Fibroblast of villous mesenchyme (primary cell): ENCODE measurements around the gene RSRC1. TPM values are rescaled to one million over a fixed set of nuclear protein-coding genes. Genes with fewer than 3 reads are reported as not detected.

ENCODE experiments used
- DNase-seq: peaks from one replicate; pipeline ENCODE4 v3.0.0-alpha.2; 2010; ENCODE audit warnings: low read depth
- H3K4me3 ChIP-seq: 2 replicates; pipeline ENCODE4 v1.5.1; 2011; ENCODE audit warnings: low read depth, mild to moderate bottlenecking, low read length
- total RNA-seq: library from RNA; depleted of rRNA; stranded (reverse); fragments of >200 nt; gene quantifications from 2 replicates; pipeline ENCODE4 v1.2.3, GENCODE V29; 2012
- TF ChIP-seq, protein P1 (sequence below): IDR thresholded peaks from 2 replicates; pipeline ENCODE4 v1.5.1; 2012; ENCODE audit warnings: low read depth, mild to moderate bottlenecking, low read length; ENCODE audit not compliant: insufficient read depth

RSRC1 gene
- total RNA-seq, 1 donor = 43.6 TPM

DNA sequence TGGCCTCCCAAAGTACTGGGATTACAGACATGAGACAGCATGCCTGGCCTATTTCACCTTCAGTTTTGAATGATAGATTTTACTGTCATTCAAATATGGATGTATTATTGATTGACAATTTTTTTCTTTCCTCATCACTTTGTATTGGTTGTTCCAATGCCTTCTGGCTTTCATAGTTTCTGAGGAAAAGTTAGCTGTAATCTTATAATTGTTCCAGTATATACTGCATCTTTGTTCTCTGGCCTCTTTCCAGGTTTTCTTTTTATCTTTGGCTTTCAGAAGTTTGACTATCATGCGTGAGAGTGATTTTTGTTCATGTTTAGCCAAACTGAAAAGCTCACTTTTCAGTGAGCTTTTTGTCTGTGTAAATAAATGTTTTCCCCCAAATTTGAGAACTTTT, 157.1 kb downstream of the RSRC1 start:
- no peak overlapping the region for H3K4me3 ChIP-seq
- no peak for DNase-seq
- TF ChIP-seq, protein P1, sequence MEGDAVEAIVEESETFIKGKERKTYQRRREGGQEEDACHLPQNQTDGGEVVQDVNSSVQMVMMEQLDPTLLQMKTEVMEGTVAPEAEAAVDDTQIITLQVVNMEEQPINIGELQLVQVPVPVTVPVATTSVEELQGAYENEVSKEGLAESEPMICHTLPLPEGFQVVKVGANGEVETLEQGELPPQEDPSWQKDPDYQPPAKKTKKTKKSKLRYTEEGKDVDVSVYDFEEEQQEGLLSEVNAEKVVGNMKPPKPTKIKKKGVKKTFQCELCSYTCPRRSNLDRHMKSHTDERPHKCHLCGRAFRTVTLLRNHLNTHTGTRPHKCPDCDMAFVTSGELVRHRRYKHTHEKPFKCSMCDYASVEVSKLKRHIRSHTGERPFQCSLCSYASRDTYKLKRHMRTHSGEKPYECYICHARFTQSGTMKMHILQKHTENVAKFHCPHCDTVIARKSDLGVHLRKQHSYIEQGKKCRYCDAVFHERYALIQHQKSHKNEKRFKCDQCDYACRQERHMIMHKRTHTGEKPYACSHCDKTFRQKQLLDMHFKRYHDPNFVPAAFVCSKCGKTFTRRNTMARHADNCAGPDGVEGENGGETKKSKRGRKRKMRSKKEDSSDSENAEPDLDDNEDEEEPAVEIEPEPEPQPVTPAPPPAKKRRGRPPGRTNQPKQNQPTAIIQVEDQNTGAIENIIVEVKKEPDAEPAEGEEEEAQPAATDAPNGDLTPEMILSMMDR = no peak

DNA sequence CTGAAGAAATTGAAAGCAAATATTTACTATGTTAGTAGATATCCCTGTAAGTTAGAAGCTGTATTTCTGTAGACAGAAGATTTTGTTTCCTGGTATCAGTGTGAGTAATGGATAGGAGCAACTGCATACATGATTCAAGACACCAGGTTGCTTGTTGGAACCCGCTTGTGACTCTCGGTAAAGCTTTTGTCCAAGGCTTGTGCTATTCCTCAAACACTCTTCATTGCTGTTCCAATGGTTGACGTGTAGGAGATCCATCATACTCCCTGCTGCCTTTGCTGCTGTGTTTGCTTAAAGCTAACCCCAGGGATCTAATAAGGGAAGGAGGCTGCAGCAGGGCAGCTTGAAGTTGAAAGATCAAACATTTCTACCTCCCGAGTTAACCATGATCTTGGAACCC, 160.1 kb downstream of the RSRC1 start:
- no peak overlapping the region for H3K4me3 ChIP-seq
- TF ChIP-seq, protein P1 = no peak
- DNase-seq = no peak

DNA sequence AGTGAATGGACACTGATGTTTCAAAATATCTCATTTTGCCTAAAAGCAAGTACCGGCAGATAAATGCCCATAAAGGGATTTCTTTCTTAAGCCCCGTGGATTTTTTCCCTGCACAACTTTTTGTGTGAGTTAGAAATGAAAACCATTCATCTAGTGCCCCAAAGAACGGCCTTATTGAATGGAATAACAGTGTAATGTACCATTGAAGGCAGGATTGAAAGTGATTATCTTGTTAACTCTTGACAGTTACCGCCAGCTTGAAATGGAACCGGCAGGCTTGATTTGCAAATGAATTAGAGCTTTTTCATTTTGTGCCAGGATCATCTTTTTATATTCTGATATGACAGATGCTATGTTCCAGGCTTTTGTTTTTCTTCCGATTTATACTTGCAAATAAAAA, 162.2 kb downstream of the RSRC1 start:
- DNase-seq = no peak
- H3K4me3 ChIP-seq = no peak overlapping the region
- TF ChIP-seq, protein P1 = no peak

DNA sequence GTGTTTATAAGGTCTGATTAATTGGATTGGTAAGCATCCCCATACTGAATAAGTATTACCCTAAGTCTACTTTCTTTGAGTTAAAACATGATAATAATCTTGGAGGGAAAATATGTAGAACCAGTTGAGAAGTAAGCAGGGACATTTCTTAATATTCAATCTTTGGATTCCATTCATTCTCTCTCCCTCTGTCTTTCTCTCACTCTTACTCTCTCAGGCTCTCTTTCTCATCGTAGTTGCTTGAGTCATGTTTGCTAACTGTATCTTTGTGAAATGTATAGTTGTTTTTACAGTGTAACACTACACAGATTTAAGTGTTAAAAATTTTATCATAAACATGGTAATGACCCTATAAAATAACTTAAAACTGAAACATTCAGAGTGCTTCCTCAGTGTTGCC, 163.8 kb downstream of the RSRC1 start:
- TF ChIP-seq, protein P1 = no peak
- H3K4me3 ChIP-seq = no peak overlapping the region
- peak; percentile 12 for DNase-seq

DNA sequence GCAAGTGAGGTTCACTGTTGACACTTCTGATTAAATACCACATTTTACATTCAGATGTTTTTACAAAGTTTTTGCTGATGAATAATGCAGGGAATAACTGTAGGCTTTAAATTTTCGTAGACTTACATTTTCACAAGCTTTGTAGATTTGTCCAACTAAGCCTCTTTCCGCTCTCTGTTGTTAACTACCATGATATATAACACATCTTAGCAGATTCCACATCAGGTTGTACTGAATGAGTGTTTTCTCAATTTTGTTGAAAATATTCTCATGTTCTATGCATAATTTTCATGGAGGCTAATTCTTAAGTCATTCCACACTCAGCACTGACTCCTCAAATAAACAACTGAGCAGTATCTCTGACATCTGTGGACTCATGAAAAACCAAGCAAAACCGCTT, 168.3 kb downstream of the RSRC1 start:
- TF ChIP-seq, protein P1 = no peak
- no peak overlapping the region for H3K4me3 ChIP-seq
- no peak for DNase-seq

DNA sequence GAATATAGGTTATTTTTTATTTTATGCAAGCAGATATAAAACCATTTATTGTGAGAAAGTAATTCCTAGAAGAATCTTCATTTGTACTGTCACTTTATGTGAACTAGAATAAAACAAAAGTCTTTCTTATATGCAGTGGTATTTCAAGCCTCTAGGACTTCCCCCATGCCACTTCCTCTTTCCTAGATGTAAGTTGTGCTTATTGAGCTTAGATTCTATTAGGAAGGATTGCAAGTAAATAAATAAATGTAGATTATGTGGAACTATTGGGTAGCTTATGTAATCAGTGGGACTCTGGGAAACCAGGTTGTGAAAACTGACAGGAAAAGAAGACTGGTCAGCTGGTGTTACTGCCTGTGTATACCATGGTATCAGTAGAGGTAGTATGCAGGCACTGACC, 169.7 kb downstream of the RSRC1 start:
- no peak for DNase-seq
- TF ChIP-seq, protein P1 = no peak
- no peak overlapping the region for H3K4me3 ChIP-seq

DNA sequence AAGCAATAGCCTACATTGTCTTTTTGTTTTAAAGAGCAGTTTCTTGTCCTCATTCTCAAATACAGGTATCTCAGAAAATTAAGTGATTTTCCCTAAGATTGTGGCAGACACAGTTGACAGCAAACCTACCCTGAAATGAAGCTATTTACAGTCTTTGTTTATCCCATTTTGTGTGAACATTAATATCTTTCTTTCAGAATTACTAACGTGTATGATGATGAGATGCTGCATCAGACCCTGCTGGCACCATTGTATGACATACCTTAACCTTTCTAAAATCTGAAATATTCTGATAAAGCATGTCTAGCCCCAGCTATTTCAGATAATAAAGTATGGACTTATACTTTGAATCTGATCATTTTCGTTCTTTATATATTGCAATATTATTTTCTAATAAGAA, 185.9 kb downstream of the RSRC1 start:
- H3K4me3 ChIP-seq = no peak overlapping the region
- TF ChIP-seq, protein P1 = no peak
- no peak for DNase-seq
